GM18498 (cell line): Measurements from ENCODE around the gene MLLT6.
"Not testable (repeated sequence)": the region's sequence is repeated elsewhere in the genome, so short reads cannot be mapped to it uniquely, and the experiment has no call there.

Experiments used
- ATAC-seq: cut with Tn5 transposase; IDR thresholded peaks from one replicate; pipeline ENCODE4 v1.9.1; 2021; ENCODE audit warnings: mild to moderate bottlenecking, moderate library complexity; ENCODE audit not compliant: unreplicated experiment

Gene MLLT6

GRCh38 chr17:38725066-38725465 is 20.0 kb downstream of the MLLT6 start:
- ATAC-seq = no peak

GRCh38 chr17:38726145-38726544 is 21.1 kb downstream of the MLLT6 start:
- ATAC-seq = not testable (repeated sequence)

DNA sequence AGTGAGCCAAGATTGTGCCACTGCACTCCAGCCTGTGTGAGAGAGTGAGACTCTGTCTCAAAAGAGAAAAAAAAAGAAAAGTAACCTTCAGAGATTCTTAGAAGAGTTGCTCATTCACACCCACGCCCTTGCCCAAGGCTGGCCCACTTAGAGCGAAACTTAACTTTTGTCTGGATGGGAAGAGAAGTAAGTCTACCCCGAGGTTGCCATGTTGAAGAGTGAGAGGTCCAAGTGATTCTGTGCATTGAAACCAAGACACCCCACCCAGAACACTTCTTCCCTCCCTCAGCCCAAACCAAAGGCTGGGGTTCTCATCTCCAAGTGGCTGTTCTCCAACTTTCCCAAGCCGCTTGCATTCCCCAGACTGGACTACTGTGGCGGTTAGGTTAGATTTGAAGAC is 22.7 kb downstream of the MLLT6 start:
- ATAC-seq = no peak

GRCh38 chr17:38728290-38728831 is 23.3 kb downstream of the MLLT6 start:
- no peak for ATAC-seq

DNA sequence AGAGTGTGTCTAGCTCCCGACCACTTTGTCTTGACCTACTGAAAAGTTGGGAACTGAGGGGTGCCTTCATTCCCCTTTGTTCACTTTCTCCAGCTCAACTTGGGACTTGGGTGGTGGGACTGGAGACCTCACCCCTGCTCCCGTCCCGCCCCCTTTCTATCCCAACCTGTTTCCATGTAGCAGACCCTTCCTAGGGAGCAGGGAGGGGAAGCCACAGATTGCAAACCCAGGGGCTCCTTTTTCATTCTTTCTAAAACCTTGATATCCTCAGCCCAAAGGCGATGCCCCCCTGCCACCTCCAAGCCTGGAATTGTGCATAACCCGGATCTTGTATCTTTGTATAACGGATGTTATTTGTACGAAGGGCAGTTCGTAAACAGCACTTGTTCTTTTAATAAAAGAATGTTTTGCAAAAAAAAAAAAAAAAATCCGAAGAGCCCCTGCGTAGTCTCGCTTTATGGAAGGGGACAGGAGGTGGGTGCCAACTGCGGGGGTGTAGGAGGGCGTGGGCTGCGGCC is 24.4 kb downstream of the MLLT6 start:
- no peak for ATAC-seq

GRCh38 chr17:38729886-38730525 is 24.9 kb downstream of the MLLT6 start, which contains the start of gene CISD3:
Gene CISD3, plus strand, starts transcription at chr17:38730341. Its CDS starts 18 bp downstream, at chr17:38730359.
- ATAC-seq = peak; percentile 87

- no peak for ATAC-seq
These were observed 25.7 kb downstream of the MLLT6 start for GRCh38 chr17:38730526-38731379.

- no peak for ATAC-seq
These were observed 26.6 kb downstream of the MLLT6 start for GRCh38 chr17:38731526-38732294.

DNA sequence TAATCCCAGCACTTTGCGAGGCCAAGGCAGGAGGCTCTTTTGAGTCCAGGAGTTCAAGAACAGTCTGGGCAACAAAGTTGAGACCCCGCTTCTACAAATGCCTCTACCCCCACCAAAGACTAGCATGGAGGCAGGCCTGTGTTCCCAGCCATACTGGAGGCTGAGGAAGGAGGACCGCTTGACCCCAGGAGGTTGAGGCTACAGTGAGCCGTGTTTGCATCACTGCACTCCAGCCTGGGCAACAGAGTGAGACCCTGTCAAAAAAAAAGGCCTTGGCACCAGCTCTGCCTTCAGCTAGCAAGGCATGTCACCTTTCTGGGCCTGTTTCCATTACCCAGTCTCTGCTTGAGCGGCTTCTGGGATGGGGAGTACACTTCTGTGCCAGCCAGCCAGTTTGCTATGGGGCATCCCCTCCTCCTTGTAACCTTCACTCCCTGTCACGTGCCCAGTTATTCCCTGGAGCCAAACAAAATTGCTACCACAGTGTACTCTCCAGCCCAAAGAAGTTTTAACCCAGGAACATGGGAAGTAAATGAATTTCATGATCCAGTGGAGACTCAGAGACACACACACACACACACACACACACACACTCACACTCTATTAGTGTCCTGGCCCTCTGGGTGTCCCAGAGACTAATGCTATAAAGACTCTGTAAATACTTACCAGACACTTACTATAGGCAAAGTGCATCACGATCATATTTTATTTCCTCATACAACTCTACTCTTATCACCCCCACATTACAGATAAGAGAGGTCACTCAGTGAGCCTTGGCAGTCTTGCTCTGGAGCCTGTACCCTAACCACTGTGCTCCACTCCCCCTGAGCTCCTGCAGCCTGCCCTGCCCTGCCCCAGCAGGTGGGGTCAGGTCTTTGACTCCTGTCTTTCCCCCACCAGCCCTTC is 27.6 kb downstream of the MLLT6 start:
- ATAC-seq = no peak

DNA sequence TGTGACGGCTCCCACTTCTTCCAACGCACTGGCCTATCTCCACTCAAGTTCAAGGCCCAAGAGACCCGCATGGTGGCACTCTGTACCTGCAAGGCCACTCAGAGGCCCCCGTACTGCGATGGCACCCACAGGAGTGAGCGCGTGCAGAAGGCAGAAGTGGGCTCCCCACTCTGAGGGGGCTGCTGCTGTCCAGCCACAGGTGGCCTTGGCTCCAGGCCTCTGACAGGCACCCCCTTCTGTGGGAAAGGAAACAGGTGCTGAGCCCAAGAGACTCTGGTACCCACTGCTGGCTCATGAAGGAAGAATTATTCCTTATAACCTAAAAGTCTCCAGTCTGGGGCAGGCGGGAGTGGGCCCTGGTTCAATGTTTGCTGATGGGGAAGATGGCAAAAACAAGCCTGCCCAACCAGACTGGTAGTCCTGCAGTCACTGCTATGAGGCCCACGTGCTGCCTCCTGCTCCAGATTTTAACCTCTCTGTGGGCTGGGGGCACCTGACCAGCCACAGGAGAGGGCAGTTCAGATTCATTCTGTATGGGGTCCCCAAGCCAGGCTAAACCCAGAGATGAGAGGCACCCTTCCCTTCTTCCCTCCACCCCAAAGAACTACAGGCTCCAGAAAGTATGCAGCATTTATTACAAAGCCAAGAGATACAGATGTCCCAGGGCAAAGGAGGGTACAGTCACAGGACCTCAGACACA is 28.4 kb downstream of the MLLT6 start:
- no peak for ATAC-seq

- ATAC-seq = no peak
These were observed 29.2 kb downstream of the MLLT6 start for GRCh38 chr17:38733982-38734973.

DNA sequence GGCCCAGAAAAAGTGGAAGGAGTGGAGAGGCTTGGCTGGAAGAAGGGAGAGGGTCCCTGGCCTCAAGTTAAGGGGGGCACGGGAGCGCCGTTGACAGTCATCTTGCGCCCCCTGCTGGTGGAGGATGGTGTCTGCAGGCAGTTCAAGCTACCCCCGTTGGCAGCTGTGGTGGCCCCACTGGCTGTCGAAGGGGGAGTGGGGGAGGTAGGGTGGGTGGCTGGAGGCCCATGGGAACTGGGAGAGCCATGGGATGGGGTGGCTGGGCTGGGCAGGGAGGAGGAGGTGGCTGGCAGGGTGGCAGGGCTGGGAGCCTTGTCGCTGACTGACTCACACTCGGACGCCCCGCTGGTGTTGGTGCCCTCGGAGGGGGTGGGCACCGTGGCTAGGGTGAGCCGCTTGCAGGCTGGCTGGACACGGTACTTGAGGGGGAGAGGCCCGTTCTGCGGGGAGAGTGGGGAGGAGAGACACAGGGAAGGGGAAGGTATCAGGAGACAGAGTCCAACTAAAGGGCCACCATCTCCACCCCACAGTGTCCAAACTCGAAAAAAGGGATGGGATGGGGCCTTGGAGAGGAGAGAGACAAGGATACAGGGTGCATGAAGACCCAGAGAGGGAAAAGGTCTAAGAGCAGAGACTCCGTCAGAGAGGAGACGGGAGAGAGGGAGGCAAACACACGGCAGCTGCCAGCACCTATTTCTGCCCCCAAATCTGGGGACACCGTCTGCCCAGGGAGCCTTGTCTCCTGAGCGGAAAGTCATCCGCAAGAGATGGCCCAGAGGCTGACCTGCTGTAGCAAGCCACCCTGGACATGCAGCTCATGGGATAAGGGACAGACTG is 30.3 kb downstream of the MLLT6 start:
- ATAC-seq = no peak

GRCh38 chr17:38738007-38738662 is 33.1 kb downstream of the MLLT6 start:
- no peak for ATAC-seq

DNA sequence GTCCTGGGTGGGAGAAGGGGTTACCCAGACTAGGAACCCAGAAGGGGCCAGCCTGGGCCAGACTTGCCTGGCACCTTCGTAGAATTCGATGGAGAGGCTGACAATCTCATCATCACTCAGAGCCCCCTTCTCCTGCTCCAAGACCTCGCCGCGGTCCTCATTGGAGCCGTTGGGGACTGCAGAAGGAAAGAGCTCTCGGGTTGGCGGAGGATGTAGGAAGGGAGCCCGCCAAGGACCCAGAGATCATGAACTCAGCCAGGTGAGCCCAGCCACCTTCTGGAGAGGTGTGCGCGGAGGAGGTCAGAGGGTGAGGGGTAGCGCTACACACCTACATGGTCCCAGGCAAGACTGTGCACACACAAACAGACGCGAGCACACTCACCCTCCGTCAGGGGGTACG is 33.6 kb downstream of the MLLT6 start:
- ATAC-seq = no peak

DNA sequence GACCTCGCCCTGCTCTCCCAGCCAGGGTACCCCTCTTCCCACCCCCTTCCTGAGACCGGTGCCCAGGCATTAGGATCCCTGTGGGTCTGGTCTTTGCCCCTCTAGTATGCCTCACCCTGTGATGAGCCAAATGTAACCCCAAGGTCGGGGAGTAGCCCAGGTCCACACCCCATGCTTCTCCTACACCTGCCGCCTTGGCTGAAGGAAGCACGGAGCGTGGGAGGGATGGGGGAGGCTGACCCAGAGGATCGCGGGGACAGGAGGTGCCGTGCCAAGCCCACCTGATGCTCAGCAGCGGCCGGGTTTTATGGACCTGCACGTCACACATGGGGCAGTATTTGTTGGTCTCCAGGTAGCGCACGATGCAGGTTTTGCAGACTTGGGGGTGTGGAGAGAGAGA is 34.2 kb downstream of the MLLT6 start:
- no peak for ATAC-seq

DNA sequence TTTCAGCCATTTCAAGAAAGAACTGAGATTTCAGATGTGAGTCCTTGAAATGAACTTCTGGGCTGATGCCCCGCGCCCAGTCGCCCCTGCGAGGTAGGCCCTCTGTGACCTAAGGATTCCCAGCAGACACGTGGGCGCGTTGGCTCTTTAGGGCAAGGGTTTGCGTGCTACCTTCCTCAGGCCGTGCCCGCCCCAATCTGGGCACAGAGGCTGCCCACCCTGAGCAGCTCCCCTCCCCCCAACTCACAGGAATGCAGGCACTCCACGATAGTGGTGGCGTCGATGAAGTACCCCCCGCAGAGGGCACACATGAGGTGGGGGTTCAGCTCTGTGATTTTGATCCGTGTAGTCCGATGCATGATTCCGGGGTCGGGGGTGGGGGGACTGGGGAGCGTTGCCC is 35.0 kb downstream of the MLLT6 start:
- no peak for ATAC-seq

GRCh38 chr17:38740806-38741205 is 35.7 kb downstream of the MLLT6 start:
- no peak for ATAC-seq
